Endothelial cell of umbilical vein (primary cell): ENCODE data around the gene SYNE1. TPM values are rescaled to one million over a fixed set of nuclear protein-coding genes. Genes with fewer than 3 reads are reported as not detected.
A peak's percentile ranks its signal among the peaks of the same experiment; 100 is the strongest.

Experiments used
- BruUV-seq: library from RNA; stranded (reverse); fragments of 400-500 nt; replicated peaks from 2 replicates; lab custom pipeline; 2021; lab: Mats Ljungman, UMichigan
- CTCF ChIA-PET: fragments of 300-600, 350-600 bp; sonication (Branson Sonifier 250); formaldehyde crosslinking; loops from one replicate; lab custom pipeline; 2021; ENCODE audit warnings: antibody characterized with exemption, inconsistent platforms; lab: Charles Lee
- POLR2A ChIA-PET: fragments of 300-600, 350-600 bp; sonication (Branson Sonifier 250); formaldehyde crosslinking; loops from one replicate; lab custom pipeline; 2021; ENCODE audit warnings: antibody characterized with exemption, inconsistent platforms; lab: Charles Lee
- DNase-seq: peaks from one replicate; pipeline ENCODE4 v3.0.0-alpha.2; 2011; ENCODE audit warnings: low read depth, low spot score
- FAIRE-seq: peaks from 2 replicates; lab custom pipeline; 2011; peaks lifted over from hg19 to GRCh38; lab: Jason Lieb, UNC
- H2AFZ ChIP-seq: 2 replicates; pipeline ENCODE4 v1.6.0; 2012; ENCODE audit warnings: low read depth, low read length, control low read depth, inconsistent platforms
- H3K27ac ChIP-seq: 2 replicates; pipeline ENCODE4 v1.5.1; 2011; ENCODE audit warnings: low read depth, mild to moderate bottlenecking, control low read depth, low read length, moderate library complexity; ENCODE audit not compliant: insufficient read depth
- H3K27me3 ChIP-seq, 2 experiments: 2 replicates each; pipeline versions ENCODE4 v1.6.0 to v1.6.1; 2011; ENCODE audit warnings: low read length in 2 of 2, mixed read lengths in 1 of 2; ENCODE audit not compliant: control insufficient read depth in 2 of 2, insufficient read depth in 2 of 2
- H3K36me3 ChIP-seq, 2 experiments: 2 replicates in 1 of 2; 3 replicates in 1 of 2; pipeline ENCODE4 v1.5.1; 2011; ENCODE audit warnings: low read length in 2 of 2, mild to moderate bottlenecking in 1 of 2, moderate library complexity in 1 of 2; ENCODE audit not compliant: control insufficient read depth in 2 of 2, insufficient read depth in 2 of 2; ENCODE audit errors: extremely low read depth in 1 of 2
- H3K4me1 ChIP-seq: 3 replicates; pipeline ENCODE4 v1.5.1; 2011; ENCODE audit warnings: mild to moderate bottlenecking, low read length; ENCODE audit not compliant: control insufficient read depth, insufficient read depth; ENCODE audit errors: extremely low read depth
- H3K4me2 ChIP-seq: 2 replicates; pipeline ENCODE4 v1.6.1; 2011; ENCODE audit warnings: low read length, control low read depth, mixed read lengths; ENCODE audit not compliant: insufficient read depth
- H3K4me3 ChIP-seq, 3 experiments: fragments of 200-600 bp in 1 of 3; sonication (generic), shearing (Covaris generic) in 1 of 3; replicated peaks in 1 of 3; 2 replicates each; pipeline ENCODE4 v1.5.1; 2011 to 2016; ENCODE audit warnings: control low read depth in 3 of 3, low read length in 3 of 3, mild to moderate bottlenecking in 2 of 3, inconsistent platforms in 1 of 3, low read depth in 1 of 3, moderate library complexity in 1 of 3; ENCODE audit not compliant: insufficient read depth in 1 of 3
- H3K79me2 ChIP-seq: 2 replicates; pipeline ENCODE4 v1.6.0; 2012; ENCODE audit warnings: low read length, inconsistent platforms; ENCODE audit not compliant: control insufficient read depth, insufficient read depth
- H3K9ac ChIP-seq: replicated peaks from 2 replicates; pipeline ENCODE3; 2011; ENCODE audit warnings: low read length, control low read depth; ENCODE audit not compliant: insufficient read depth; ENCODE audit errors: extremely low read depth
- H3K9me1 ChIP-seq: replicated peaks from 3 replicates; pipeline ENCODE4 v1.6.0; 2011; ENCODE audit warnings: mild to moderate bottlenecking, low read length; ENCODE audit not compliant: control insufficient read depth, insufficient read depth; ENCODE audit errors: extremely low read depth
- H3K9me3 ChIP-seq: replicated peaks from 2 replicates; pipeline ENCODE4 v1.5.1; 2012; ENCODE audit warnings: low read length, inconsistent platforms; ENCODE audit not compliant: control insufficient read depth, insufficient read depth
- H4K20me1 ChIP-seq: replicated peaks from 2 replicates; pipeline ENCODE3; 2011; ENCODE audit warnings: mild to moderate bottlenecking, low read length; ENCODE audit not compliant: control insufficient read depth, insufficient read depth; ENCODE audit errors: extremely low read depth
- CTCF ChIP-seq, 2 donors: IDR thresholded peaks; 1 replicate in 1 of 2; 2 replicates in 1 of 2; pipeline ENCODE4 v1.5.1; 2011; ENCODE audit warnings: low read length in 2 of 2, mild to moderate bottlenecking in 2 of 2, moderate library complexity in 2 of 2, control low read depth in 1 of 2, inconsistent platforms in 1 of 2, low read depth in 1 of 2; ENCODE audit not compliant: insufficient read depth in 1 of 2; ENCODE audit errors: extremely low read depth in 1 of 2
- EZH2 ChIP-seq: IDR thresholded peaks from 2 replicates; pipeline ENCODE4 v1.6.1; 2012; ENCODE audit warnings: borderline replicate concordance, low read depth, mild to moderate bottlenecking, moderate library complexity, low read length, inconsistent platforms; ENCODE audit not compliant: severe bottlenecking
- FOS ChIP-seq: IDR thresholded peaks from 2 replicates; pipeline ENCODE4 v1.6.1; 2011; ENCODE audit warnings: mild to moderate bottlenecking, low read length, moderate library complexity, borderline replicate concordance; ENCODE audit not compliant: insufficient read depth
- GATA2 ChIP-seq: IDR thresholded peaks from 2 replicates; pipeline ENCODE4 v1.7.0; 2011; ENCODE audit warnings: low read depth, mild to moderate bottlenecking, moderate library complexity, mixed read lengths, low read length; ENCODE audit not compliant: insufficient read length, insufficient read depth
- JUN ChIP-seq: IDR thresholded peaks from 2 replicates; pipeline ENCODE4 v1.6.1; 2011; ENCODE audit warnings: borderline replicate concordance, low read depth; ENCODE audit not compliant: insufficient read length, insufficient read depth
- MAX ChIP-seq: IDR thresholded peaks from 2 replicates; pipeline ENCODE4 v1.6.1; 2011; ENCODE audit not compliant: insufficient read depth, insufficient read length
- MYC ChIP-seq: IDR thresholded peaks from one replicate; pipeline ENCODE4 v1.6.1; 2011; ENCODE audit warnings: mild to moderate bottlenecking, low read depth, low read length
- POLR2A ChIP-seq: IDR thresholded peaks from 2 replicates; pipeline ENCODE4 v1.6.1; 2012; ENCODE audit warnings: low read depth, mild to moderate bottlenecking, control low read depth, low read length
- POLR2AphosphoS5 ChIP-seq: IDR thresholded peaks from 2 replicates; pipeline ENCODE4 v1.6.1; 2012; ENCODE audit warnings: low read depth, mild to moderate bottlenecking, control low read depth, low read length, moderate library complexity; ENCODE audit not compliant: insufficient read depth
- dilution Hi-C: fragments of 300-500 bp; cut with MboI; formaldehyde crosslinking; loops from one replicate; pipeline ENCODE4 v1.15.0; 2019; ENCODE audit warnings: low sequenced_read_pairs; ENCODE audit not compliant: extremely low pct_ligation_motif_present
- intact Hi-C: fragments of 100-400 bp; cut with micrococcal nuclease; formaldehyde crosslinking; loops from one replicate; pipeline ENCODE4 v1.10.0; 2022
- polyA plus RNA-seq, 4 experiments: library from polyadenylated mRNA; depleted of rRNA in 3 of 4; stranded (reverse) in 3 of 4; unstranded in 1 of 4; fragments of >200 nt; gene quantifications; 2 replicates each; pipeline versions ENCODE4 v1.2.1 to v1.2.3, GENCODE V29; 2011 to 2012; ENCODE audit warnings: missing spikeins in 1 of 4
- total RNA-seq: library from RNA; stranded (reverse); gene quantifications from 2 replicates; pipeline ENCODE4 v1.2.3, GENCODE V29; 2021

SYNE1 gene
- total and polyA plus RNA-seq, 2 donors (not counting 3 experiments of a cell fraction or from before 2014, with no cell fraction given) = 26.5 to 52.3 TPM

GRCh38 chr6:152129691-152130151 is 507.4 kb downstream of the SYNE1 start:
- intact Hi-C loops (loop anchor here (5.0 kb wide), 1 partner anchor 143 kb away; no protein-coding TSS in a partner anchor), dilution Hi-C loops (no loop called here)
- peak overlapping the region; percentile 13 to 65 (median 22) for H3K4me3 ChIP-seq
- H3K27ac ChIP-seq = peak overlapping the region; percentile 73
- DNase-seq (peak; percentile 92), FAIRE-seq (no peak)
- H3K4me2 ChIP-seq = peak overlapping the region; percentile 81
- H3K9ac ChIP-seq = peak overlapping the region; percentile 71
- no peaks in the 10 kb centered on the region for H3K79me2 ChIP-seq
- H2AFZ ChIP-seq = peak overlapping the region; percentile 99
- ChIA-PET POLR2A (interaction anchor here (0.6 to 0.7 kb wide), 2 partner anchors 61 to 371 kb away, joined by 5 to 6 read pairs; no protein-coding TSS in a partner anchor), CTCF (interaction anchor here (1.1 to 1.2 kb wide), 2 partner anchors 209 to 364 kb away, joined by 4 to 11 read pairs; no protein-coding TSS in a partner anchor)
- H3K9me3 ChIP-seq = no peaks in the 10 kb centered on the region
- no peak for TF ChIP-seq CTCF (IDR thresholded peaks at IDR 0.05; ENCODE audit: extremely low read depth in 1 of 2, insufficient read depth in 1 of 2, low read depth in 1 of 2, low read length in 2 of 2)
- no peak for TF ChIP-seq POLR2A
- TF ChIP-seq GATA2 = peak; percentile 25
- no peak for TF ChIP-seq POLR2AphosphoS5
- TF ChIP-seq MAX = no peak
- TF ChIP-seq JUN = no peak
- TF ChIP-seq FOS = peak; percentile 4
- TF ChIP-seq MYC = no peak
- no peak for TF ChIP-seq EZH2
- no peaks in the 10 kb centered on the region for H3K9me1 ChIP-seq
- peaks cover 14% of the 10 kb centered on the region for H3K4me1 ChIP-seq
- peaks cover 0 to 4% of the 10 kb centered on the region in 2 experiments for H3K36me3 ChIP-seq
- H3K27me3 ChIP-seq = no peaks in the 10 kb centered on the region
- H4K20me1 ChIP-seq = no peaks in the 10 kb centered on the region
- BruUV-seq = no TSS peak
